Upper lobe of left lung (tissue), 4 donors: ENCODE data around the gene DUS1L.

ENCODE experiments used
- POLR2A ChIP-seq, 4 donors: fragments of 450-650 bp; IDR thresholded peaks; one replicate each; pipeline ENCODE4 v1.5.1; 2016 to 2017; ENCODE audit warnings: antibody characterized with exemption in 4 of 4, mild to moderate bottlenecking in 2 of 4
- TF ChIP-seq, protein P1 (sequence below), 6 experiments: fragments of 450-650 bp in 4 of 6; fragments of 200-600 bp in 2 of 6; sonication (generic) in 2 of 6; IDR thresholded peaks; one replicate each; pipeline ENCODE4 v1.5.1; 2016 to 2019; ENCODE audit warnings: antibody characterized with exemption in 6 of 6

DNA sequence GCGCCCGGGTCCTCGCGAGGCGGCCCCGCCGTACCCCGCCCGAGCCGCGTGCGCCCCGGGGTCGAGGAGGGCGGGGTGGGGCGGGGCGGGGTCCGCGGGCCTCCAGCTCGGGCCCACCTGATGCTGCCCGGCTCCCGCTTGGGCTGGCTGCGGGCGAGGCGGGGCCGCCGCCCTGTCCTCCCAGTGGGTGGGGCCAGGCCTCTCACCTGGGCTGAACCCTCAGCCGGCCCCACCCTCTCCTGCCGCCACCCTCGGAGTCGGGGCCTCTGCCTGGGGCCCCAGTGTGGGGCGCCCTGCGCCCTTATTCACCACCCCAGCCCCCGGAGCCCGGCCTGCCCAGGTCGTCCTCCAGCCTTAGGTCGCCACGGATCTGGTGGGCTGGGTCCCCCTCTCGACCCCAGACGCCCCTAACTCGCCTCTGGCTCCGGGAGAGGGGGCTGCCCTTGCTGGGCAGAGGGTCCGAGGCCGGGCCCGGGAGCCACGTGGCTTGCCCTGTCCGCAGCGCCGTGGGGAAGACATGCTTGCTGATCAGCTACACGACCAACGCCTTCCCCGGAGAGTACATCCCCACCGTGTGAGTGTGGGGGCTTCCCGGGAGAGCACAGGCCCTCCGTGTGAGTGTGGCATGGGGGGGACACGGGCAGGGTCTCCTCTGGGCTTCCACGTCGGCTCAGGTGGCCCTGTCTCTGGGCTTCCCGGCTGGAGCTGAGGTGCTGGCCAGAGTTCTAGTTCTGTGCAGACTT is 33.5 kb downstream of the DUS1L start:
- TF ChIP-seq, protein P1, sequence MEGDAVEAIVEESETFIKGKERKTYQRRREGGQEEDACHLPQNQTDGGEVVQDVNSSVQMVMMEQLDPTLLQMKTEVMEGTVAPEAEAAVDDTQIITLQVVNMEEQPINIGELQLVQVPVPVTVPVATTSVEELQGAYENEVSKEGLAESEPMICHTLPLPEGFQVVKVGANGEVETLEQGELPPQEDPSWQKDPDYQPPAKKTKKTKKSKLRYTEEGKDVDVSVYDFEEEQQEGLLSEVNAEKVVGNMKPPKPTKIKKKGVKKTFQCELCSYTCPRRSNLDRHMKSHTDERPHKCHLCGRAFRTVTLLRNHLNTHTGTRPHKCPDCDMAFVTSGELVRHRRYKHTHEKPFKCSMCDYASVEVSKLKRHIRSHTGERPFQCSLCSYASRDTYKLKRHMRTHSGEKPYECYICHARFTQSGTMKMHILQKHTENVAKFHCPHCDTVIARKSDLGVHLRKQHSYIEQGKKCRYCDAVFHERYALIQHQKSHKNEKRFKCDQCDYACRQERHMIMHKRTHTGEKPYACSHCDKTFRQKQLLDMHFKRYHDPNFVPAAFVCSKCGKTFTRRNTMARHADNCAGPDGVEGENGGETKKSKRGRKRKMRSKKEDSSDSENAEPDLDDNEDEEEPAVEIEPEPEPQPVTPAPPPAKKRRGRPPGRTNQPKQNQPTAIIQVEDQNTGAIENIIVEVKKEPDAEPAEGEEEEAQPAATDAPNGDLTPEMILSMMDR (IDR thresholded peaks at IDR 0.05), result no peak
- TF ChIP-seq POLR2A (IDR thresholded peaks at IDR 0.05), result no peak
